Stomach (tissue), 9 donors: ENCODE measurements around the gene ATP6V1B1. TPM values are rescaled to one million over a fixed set of nuclear protein-coding genes. Genes with fewer than 3 reads are reported as not detected.
A peak's percentile ranks its signal among the peaks of the same experiment; 100 is the strongest.

Experiments used
- DNase-seq, 2 donors: peaks; one replicate each; pipeline versions ENCODE4 v3.0.0 to v3.0.0-alpha.2; 2013 to 2019
- H3K27ac ChIP-seq, 5 donors: fragments of 200-600 bp in 4 of 5; sonication (generic) in 4 of 5; one replicate each; pipeline ENCODE4 v1.5.1; 2013 to 2019; ENCODE audit warnings: mild to moderate bottlenecking in 1 of 5, moderate library complexity in 1 of 5
- H3K27me3 ChIP-seq, 3 donors: fragments of 200-600 bp; sonication (generic); one replicate each; pipeline ENCODE4 v1.5.1; 2017 to 2019; ENCODE audit warnings: mixed run types in 1 of 3
- H3K36me3 ChIP-seq, 4 donors: fragments of 200-600 bp; sonication (generic); 1 replicate in 3 of 4; 2 replicates in 1 of 4; pipeline ENCODE4 v1.5.1; 2016 to 2019
- H3K4me1 ChIP-seq, 4 donors: fragments of 200-600 bp; sonication (generic); one replicate each; pipeline ENCODE4 v1.5.1; 2016 to 2019
- H3K4me3 ChIP-seq, 4 donors: fragments of 200-600 bp; sonication (generic) in 3 of 4; one replicate each; pipeline ENCODE4 v1.5.1; 2016 to 2019; ENCODE audit warnings: mild to moderate bottlenecking in 1 of 4
- H3K9me3 ChIP-seq, 4 donors: fragments of 200-600 bp; sonication (generic); one replicate each; pipeline ENCODE4 v1.5.1; 2016 to 2019
- EP300 ChIP-seq: sonication (generic); formaldehyde crosslinking; IDR thresholded peaks from one replicate; pipeline ENCODE4 v1.6.1; 2017; ENCODE audit warnings: antibody characterized with exemption
- POLR2A ChIP-seq, 4 donors: fragments of 450-650 bp; IDR thresholded peaks; one replicate each; pipeline ENCODE4 v1.6.1; 2016; ENCODE audit warnings: antibody characterized with exemption in 4 of 4, control low read depth in 2 of 4, mild to moderate bottlenecking in 1 of 4, moderate library complexity in 1 of 4
- POLR2AphosphoS5 ChIP-seq, 3 donors: sonication (generic); formaldehyde crosslinking; IDR thresholded peaks; one replicate each; pipeline ENCODE4 v1.6.1; 2016; ENCODE audit warnings: antibody characterized with exemption in 3 of 3
- WGBS, 5 donors: extraction: QIAGEN DNeasy Blood & Tissue Kit in 3 of 5; methylation state at CpG; one replicate each; pipeline versions ENCODE4 v1.1.5 to v1.1.7; 2013 to 2018; 5-methylcytosine and 5-hydroxymethylcytosine counted together
- intact Hi-C: fragments of 100-400 bp; cut with DNase I; formaldehyde crosslinking; loops from one replicate; pipeline ENCODE4 v1.15.1; 2023; ENCODE audit warnings: low total_unique reads
- polyA plus RNA-seq, 3 donors: library from polyadenylated mRNA; stranded (reverse); fragments of 200-250 nt; gene quantifications; one replicate each; pipeline ENCODE4 v1.2.3, GENCODE V29; 2013
- total RNA-seq, 5 donors: library from RNA; depleted of rRNA; stranded (reverse); fragments of >200 nt; gene quantifications; one replicate each; pipeline versions ENCODE4 v1.1.0 to v1.2.3, GENCODE V29; 2014 to 2016
- TF ChIP-seq, protein P1 (sequence below), 7 experiments: fragments of 450-650 bp in 4 of 7; fragments of 200-600 bp in 3 of 7; sonication (generic) in 3 of 7; IDR thresholded peaks; one replicate each; pipeline ENCODE4 v1.5.1; 2016 to 2019; ENCODE audit warnings: antibody characterized with exemption in 7 of 7, control low read depth in 2 of 7, mild to moderate bottlenecking in 1 of 7
- donor health status: healthy with polysubstance abuse.
- donor health status: Bipolar disorder and iron deficiency.
- donor health status: healthy.

ATP6V1B1 gene
- total and polyA plus RNA-seq, 8 donors = 0.35 to 0.55 TPM; not detected in 6

DNA sequence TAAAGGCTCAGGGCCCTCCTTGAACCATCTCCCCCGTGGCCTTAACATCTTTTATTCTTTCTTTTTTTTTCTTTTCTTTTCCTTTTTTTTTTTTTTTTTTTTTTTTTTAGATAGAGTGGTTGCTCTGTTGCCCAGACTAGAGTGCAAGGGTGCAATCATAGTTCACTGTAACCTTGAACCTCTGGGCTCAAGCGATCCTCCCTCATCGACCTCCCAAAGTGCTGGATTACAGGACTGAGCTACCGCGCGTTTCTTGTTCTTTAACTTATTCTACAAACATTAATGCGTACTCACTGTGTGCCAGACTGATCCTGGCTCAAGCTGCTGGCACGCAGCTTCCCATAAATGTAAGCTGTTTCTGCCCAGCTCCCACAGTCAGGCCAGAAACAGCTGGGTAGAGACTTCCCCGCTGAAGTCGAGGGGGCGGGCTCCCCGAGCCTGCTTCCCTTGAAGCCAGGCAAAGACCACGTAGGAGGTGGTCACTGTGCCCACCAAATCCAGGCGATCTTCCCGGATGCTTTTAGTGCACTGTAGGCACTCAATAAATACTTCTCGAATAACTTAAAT, 29.2 kb upstream of the ATP6V1B1 start:
- DNase-seq = peak in 1 of 2 donors; percentile 4
- no peak overlapping the region for H3K4me3 ChIP-seq
- TF ChIP-seq, protein P1, sequence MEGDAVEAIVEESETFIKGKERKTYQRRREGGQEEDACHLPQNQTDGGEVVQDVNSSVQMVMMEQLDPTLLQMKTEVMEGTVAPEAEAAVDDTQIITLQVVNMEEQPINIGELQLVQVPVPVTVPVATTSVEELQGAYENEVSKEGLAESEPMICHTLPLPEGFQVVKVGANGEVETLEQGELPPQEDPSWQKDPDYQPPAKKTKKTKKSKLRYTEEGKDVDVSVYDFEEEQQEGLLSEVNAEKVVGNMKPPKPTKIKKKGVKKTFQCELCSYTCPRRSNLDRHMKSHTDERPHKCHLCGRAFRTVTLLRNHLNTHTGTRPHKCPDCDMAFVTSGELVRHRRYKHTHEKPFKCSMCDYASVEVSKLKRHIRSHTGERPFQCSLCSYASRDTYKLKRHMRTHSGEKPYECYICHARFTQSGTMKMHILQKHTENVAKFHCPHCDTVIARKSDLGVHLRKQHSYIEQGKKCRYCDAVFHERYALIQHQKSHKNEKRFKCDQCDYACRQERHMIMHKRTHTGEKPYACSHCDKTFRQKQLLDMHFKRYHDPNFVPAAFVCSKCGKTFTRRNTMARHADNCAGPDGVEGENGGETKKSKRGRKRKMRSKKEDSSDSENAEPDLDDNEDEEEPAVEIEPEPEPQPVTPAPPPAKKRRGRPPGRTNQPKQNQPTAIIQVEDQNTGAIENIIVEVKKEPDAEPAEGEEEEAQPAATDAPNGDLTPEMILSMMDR (IDR thresholded peaks at IDR 0.05) = no peak
- TF ChIP-seq EP300 (no peak), POLR2AphosphoS5 (IDR thresholded peaks at IDR 0.05) (no peak), POLR2A (IDR thresholded peaks at IDR 0.05) (no peak)
- H3K27ac ChIP-seq = no peak overlapping the region
- WGBS, 5 donors = 30 to 43% (median 36%) methylated on average over 12 to 16 of the region's 16 CpGs
- H3K9me3 ChIP-seq = peaks cover 0 to 14% (median 4%) of the 10 kb centered on the region in 4 donors
- H3K4me1 ChIP-seq = peaks cover 5 to 17% (median 12%) of the 10 kb centered on the region in 4 donors
- peaks cover 27 to 100% (median 61%) of the 10 kb centered on the region in 3 donors for H3K27me3 ChIP-seq
- H3K36me3 ChIP-seq = no peaks in the 10 kb centered on the region
- intact Hi-C loops = no loop called here

DNA sequence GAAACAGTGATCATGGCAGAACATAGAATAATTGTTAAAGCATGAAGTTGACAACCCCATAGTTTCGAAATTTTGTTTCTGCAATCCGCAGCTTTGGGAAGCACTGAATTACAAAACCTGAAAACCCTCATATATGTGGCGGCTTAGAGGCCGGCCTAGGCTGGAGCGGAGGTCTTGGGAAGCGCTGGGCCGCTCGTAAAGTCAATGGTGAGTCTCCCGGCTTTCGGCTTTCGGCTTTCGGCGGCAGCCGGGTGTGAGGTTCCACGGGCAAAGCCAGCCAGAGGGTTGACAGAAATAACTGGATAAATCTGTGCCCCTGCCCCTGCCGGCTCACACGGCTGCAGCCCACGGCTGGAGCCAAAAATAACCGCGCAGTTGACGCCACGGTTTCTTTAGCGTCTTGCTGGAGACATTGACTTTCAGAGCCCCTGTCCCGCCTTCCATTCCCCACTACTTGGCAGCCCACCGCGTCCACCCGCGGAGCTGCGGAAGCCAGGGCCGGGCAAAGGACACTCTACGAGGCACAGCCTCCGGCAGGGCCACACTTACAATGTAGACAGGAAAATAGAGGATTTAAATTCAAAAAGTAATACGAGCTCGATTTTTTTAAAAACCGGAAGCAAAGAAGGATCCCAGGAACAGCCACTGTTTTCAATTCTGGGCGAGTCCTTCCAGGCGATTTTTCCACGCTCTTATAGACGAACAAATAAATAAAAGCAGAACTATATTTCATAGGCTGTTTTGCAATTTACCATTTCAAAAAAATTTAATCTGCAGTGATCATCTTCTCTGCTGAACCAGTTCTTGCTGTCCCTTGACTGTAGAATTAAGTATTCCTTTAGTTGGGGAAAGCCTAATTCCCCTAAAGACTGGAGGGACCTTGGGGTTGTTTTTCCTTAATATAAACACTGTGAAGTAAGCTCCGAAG, 28.3 kb upstream of the ATP6V1B1 start:
- Histone ChIP-seq H3K36me3 (no peaks in the 10 kb centered on the region), H3K4me1 (peaks cover 0 to 12% (median 7%) of the 10 kb centered on the region in 4 donors), H3K27me3 (peaks cover 23 to 100% (median 58%) of the 10 kb centered on the region in 3 donors), H3K27ac (no peak overlapping the region), H3K4me3 (peak overlapping the region in 2 of 4 donors; percentile 26 to 31), H3K9me3 (peaks cover 0 to 14% (median 4%) of the 10 kb centered on the region in 4 donors)
- DNase-seq = peak in 1 of 2 donors; percentile 24
- WGBS, 5 donors = 9 to 20% (median 13%) methylated on average over 40 of the region's 40 CpGs
- intact Hi-C loops = no loop called here
- TF ChIP-seq POLR2A (IDR thresholded peaks at IDR 0.05) (no peak), POLR2AphosphoS5 (IDR thresholded peaks at IDR 0.05) (no peak), EP300 (no peak)
- TF ChIP-seq, protein P1 (IDR thresholded peaks at IDR 0.05) = no peak

DNA sequence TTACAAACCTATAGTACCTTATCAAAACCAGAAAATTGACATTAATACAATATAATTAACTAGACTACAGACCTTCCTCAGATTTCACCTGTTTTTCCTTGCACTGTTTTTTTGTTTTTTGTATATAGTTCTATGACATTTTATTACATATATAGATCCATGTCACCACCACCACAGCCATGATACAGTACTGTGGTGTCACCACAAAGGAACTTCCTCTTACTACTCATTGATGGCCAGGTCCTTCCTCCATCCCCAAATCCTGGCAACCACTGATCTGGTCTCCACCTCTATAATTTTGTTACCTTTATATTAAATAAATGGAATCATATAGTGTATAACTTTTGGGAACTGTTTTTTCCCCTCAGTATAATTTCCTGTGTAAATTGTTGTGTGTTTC, 19.4 kb upstream of the ATP6V1B1 start:
- Histone ChIP-seq H3K4me1 (peaks cover 0 to 5% (median 0%) of the 10 kb centered on the region in 4 donors), H3K27me3 (peaks cover 0 to 76% (median 10%) of the 10 kb centered on the region in 3 donors), H3K9me3 (no peaks in the 10 kb centered on the region), H3K4me3 (no peak overlapping the region), H3K27ac (no peak overlapping the region), H3K36me3 (no peaks in the 10 kb centered on the region)
- TF ChIP-seq POLR2A (IDR thresholded peaks at IDR 0.05) (no peak), POLR2AphosphoS5 (IDR thresholded peaks at IDR 0.05) (no peak), EP300 (no peak)
- TF ChIP-seq, protein P1 (IDR thresholded peaks at IDR 0.05) = no peak
- DNase-seq = no peak
- intact Hi-C loops = no loop called here

DNA sequence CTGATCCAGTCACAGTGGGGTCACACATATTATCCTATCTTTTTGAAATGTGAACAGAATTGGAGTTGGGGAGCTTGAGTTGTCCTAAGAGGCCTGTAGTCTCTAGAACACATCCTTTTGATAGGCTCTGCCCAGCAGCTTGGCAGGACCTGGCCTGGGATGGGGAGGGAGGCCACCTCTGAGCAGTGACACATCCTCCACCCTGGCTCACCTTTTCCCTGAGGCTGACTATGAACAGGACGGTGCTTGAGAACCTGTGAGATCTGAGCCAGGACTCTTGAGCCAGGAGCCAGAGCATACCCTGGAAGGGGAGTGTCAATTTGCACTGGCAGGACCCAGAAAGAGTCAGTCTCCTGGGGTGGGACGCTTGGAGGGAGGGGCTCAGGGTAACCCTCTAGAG, 17.7 kb upstream of the ATP6V1B1 start:
- Histone ChIP-seq H3K9me3 (no peaks in the 10 kb centered on the region), H3K36me3 (no peaks in the 10 kb centered on the region), H3K4me3 (no peak overlapping the region), H3K4me1 (peaks cover 0 to 5% (median 0%) of the 10 kb centered on the region in 4 donors), H3K27me3 (peaks cover 0 to 76% (median under 1%) of the 10 kb centered on the region in 3 donors), H3K27ac (no peak overlapping the region)
- no peak for TF ChIP-seq EP300
- TF ChIP-seq, protein P1 (IDR thresholded peaks at IDR 0.05) = no peak
- TF ChIP-seq POLR2A (IDR thresholded peaks at IDR 0.05) = no peak
- no peak for TF ChIP-seq POLR2AphosphoS5 (IDR thresholded peaks at IDR 0.05)
- 48 to 87% (median 68%) methylated on average over 2 of the region's 2 CpGs for WGBS, 5 donors
- DNase-seq = no peak
- intact Hi-C loops = no loop called here
